Femur (tissue), 1 donor: ENCODE measurements around the gene DAAM2.

Experiments
- DNase-seq: peaks from one replicate; pipeline ENCODE4 v3.0.0-alpha.2; 2017

DAAM2 gene

DNA sequence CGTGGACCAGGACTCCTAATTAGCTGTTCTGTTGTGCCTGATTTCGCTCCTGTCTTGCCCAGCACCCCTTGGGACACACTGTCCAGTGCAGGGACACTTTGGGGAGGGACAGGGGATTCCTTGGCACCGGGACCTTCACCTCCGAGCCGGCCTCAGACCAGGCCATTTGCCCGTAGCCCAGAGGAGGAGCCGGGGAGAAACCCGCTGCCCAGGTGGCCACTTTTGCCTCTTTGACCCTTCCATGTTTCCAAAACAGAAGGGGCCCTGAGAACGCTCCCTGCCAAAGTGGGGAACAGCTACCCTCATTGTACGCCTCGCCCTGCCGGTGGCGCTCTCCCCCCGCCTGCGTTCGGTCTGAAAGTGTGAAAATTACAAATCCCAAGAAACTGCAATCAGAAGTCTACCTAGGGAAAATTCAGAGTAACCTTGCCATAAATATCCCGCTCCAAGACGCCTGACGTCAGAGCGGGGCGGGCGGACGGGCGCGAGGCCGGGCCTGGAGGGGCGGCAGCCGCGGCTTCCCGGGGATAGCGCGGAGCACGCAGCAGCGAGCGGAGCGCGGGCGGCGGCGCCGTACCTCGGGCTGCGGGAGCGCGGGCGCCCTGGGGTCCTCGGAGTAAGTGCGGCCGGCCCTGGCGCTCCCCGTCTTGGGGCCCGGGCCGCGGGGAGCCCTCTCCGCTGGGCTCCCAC lies at the start of gene DAAM2:
Gene DAAM2 (plus strand): TSS at position 527 of the 690 bp plus-strand sequence. CDS start 63,927 bp downstream, outside the sequence.
- peak; percentile 89 for DNase-seq

DNA sequence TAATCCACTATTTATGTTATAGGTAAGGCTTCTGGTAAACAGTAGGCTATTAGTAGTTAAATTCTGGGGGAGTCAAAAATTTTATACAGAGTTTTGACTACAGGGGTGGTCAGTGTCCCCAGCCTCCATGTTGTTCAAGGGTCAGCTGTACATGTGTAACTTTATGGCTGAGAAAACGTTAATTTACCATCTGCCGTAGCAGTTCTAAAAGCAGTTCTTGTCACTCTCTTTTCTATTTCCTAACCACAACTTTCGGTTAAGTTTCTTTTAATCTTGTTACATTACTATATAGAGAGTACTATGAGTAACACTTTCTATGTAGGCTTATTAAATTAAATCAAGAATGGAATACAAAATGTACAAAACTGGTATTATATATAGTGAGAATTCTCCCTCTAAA lies 45.4 kb upstream of the DAAM2 start:
- DNase-seq: no peak

DNA sequence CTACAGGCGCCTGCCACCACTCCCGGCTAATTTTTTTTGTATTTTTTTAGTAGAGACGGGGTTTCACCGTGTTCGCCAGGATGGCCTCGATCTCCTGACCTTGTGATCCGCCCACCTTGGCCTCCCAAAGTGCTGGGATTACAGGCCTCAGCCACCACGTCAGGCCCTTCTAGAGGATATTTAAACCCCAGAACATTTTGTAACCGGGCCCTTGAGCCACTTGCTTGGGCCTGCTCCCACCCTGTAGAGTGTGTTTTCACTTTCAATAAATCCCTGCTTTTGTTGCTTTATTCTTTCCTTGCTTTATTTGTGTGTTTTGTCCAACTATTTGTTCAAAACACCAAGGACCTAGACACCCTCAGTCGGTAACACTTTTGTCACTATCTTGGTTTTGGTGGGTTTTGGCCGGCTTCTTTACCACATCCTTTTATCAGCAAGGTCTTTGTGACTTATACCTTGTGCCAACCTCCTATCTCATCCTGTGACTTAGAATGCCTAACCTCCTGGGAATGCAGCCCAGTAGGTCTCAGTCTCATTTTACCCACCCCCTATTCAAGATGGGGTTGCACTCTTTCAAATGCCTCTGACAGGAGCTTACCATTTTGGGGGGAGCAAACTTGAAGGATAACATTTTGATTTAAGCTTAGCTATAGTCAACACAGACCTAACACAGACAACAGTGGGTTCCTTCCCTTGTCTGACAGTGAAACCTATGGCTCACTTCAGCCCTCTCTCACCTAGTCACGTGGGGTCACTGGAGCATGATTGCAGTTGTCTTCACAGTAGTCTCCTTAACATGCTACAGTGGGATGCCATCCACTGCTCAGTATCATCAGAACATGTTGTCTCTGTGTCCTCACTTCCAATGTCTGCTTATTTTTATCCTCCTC lies 39.1 kb upstream of the DAAM2 start:
- DNase-seq: no peak

DNA sequence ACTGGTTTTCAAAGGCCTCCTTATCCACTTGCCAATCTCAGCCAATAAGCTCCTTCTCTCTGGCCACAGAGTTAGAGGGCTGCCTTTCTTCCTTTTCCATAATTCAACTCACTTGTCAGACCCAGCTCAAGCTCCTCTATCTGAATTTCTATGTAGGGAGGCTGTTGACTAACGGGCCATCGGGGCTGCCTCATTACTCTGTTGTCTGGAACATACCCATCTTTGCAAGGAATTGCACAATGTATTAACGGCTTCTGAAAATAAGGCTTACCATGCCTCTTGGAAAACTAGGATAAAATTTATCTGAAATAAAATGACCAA lies 38.5 kb upstream of the DAAM2 start:
- no peak for DNase-seq

DNA sequence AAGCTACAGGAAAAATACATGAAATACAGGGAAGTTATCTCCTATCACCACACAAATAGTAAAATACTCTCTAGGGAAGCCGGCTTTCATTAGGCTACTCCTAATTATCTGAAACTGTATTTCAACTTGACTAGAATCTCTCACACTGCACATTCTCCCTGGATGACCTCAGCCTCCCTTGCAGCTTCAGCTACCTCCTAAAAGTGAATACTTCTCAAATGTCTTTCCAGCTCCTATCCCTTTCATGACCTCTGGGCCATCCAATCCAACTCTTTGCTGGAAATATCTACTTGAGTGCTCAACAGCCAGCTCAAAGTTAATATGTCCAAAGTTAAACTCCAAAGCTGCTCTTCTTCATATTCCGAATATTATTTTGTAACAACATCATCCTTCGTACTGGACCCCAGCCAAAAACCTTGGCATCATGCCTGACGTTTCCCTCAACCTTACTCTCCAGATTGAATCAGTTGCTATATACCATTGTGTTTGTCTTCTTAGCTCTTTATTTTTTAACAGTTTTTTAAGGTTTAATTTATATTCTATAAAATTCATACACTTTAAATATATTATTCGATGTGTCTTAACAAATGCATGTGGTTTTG lies 37.6 kb upstream of the DAAM2 start:
- DNase-seq: no peak

DNA sequence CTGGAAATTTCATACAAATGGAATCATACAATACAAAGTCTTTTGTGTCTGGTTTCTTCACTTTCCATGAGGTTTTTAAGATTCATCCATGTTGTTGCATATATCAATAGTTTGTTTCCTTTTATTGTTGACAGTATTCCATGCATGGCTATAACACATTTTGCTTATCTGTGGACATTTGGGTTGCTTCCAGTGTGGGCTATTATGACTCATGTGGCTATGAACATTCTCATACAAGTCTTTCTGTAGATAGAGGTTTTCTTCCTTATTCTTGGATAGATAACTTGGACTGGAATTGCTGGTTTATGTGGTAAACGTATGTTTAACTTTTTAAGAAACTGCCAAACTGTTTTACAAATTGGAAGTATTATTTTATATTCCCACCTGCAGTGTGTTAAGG lies 36.9 kb upstream of the DAAM2 start:
- DNase-seq: no peak

DNA sequence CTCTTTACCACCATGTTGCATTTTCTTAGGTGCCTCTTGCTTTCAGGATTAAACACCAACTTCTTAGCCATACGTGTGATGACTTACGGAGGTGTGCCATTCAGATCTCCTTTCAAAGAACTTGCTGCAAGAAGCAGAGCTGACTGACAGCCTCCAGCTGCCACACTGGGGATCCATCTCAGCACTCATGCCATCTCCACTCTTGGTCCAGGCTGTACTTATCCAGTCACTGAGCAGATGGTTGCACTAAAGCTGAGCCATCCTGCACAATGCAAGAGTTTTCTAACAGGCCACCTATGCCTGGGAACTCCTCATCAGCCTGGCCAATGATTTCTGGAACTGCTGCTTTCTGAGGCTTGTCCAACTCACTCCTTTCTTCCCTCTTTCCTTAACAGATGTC lies 35.6 kb upstream of the DAAM2 start:
- DNase-seq: no peak

DNA sequence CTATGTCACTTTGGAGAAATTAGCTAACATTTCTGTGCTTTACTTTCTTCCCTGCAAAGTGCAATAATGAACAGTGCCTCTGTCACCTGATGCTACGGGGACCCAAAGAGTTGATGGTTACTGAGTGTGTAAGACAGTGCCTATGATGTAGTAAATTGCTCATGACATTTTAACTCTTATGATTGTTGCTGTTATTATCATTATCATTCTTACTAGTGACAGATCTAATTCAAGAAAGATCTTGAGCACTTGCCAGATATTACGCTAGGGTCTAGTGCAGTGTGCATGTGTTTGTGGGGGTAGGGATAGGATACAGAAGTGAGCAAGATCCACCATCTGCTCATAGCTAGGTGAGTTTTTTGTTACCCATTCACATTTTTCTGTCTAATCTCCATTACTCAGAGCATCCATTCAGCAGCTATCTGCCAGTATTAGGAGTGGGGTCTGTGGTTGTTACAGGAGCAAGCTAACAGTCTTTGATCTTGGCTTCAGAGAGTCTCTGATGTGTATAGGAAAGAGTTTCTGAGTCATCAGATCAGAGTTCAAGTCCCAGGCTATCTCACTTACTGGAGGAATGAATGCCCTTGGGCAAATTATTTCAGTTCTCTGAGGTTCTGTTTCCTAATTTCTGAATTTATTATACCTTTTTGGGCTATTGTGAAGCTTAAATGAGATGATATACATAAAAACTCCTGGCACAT lies 33.1 kb upstream of the DAAM2 start:
- no peak for DNase-seq

DNA sequence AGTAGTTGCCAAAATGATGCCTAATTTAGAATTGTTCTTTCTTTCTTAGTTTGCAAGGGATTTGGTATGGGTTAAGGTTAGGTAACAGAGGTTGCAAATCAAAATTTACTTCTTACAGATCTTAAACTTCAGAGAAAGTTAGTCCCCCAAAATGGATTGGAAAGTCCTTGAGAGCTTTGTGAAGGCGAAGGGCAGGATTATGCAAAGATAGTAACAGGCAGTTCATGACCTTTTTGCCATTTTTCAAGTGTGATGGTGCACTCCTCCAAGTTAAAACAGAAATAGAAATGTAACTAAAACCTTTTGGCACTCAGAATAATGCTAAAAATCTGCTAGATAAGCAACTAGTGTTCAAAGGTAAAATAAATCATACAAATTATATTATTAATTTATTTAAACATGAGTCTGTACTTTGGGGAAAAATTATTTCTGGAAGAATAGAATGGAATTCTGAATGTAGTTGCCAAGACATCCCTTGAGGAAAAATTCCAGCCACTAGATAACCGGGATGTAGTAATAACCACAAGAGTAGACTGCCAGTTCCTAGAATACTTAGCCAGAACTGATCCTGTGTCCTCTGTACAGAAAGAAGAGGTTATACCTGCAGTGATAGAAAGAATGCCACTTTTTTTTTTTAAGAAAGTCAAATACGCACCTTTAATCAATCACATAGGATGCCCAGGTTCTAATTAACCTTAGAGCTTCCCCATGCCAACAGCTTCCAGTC lies 31.8 kb upstream of the DAAM2 start:
- DNase-seq: no peak

DNA sequence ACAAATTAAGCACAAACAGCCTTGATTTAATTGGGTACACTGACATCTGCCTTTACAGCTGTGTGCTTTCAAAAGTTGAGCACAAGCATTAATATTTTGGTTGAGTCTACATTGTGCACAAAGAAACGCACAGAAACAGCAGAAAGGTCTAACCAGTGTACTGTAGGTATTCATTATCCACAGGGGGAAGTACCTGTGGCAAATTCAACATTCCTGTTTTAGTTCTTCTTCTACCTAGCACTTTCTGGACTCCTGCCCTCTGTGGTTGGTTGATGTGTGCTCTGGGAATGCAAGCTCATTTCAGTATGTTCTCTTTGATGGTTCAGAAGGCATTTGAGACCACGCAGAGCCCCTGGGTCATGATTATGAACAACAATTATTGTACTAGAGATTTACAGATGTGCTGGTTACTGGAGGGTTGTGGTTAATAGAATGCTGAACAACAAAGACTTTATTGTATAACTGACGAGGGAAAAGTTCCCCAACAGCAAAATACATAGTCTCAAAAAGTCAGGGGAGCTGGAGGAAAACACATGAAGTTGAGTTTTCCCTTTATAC lies 26.6 kb upstream of the DAAM2 start:
- no peak for DNase-seq

DNA sequence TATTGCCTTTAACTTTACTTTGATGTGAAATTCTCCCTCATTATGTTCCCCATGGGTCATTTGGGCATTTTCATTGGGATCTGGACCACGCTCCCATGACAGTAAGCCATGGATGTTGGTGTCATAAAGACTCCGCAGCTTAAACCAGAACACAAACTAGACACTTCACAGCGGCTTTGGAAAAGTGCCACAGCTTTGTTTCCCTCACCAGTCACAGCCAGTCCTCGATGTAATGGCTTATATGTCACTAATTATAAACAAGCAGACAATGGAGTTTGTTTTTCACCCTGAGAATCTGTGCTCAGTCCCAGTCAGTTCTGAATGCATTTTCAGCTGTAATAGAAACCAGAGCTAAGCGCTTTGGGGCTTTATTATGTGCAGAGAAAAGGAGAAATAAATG lies 23.2 kb upstream of the DAAM2 start:
- no peak for DNase-seq

DNA sequence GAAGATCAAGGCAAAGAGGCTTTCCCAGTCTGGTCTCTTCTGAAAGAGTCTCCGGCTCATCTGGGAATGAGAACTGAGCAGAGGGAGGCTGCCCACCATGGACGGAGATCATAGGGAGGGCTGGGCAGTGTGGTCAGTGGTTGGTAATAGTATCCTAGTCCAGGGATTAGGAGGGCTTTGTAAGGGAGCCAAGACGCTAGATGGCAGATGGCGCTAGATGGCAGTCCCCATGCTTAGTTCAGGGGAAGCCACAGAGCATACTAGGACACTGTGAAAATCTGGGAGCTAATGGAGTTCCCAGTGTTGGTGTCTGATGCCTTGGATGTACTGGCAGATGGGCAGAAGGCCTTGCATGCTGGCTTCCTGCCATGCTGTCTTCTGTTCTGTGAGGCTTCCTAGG lies 21.7 kb upstream of the DAAM2 start:
- peak; percentile 76 for DNase-seq

DNA sequence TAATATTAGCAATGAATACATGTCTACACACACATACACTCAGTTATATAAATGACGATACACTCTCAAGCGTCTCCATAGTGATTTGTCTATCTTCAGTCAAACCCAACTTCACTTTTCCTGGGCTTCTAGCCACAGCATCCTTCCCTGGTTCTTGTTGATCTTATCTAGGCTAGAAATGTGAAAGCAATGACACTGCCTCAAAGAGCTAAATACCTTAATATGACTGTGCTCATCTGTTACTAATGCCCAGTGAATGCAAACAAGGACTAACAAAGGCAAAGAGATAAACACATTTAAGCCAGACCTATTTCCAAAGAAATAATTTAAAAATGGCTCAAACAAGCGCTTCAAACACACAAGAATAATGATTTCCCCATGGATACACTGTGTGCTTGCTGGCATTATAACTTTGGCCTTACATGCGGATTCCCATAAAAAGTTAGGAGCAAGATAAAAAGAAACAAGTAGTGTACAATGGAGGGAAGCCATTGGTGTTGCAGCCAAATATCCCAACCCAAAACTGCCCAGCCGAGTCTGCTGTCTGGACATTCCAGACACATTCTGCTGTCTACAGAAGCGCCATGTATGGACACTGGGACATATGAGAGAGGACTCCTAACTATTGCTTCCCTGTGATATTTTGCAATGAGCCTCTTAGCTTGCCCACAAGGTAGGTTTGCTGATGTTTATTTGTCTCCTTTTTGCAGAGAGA lies 19.5 kb upstream of the DAAM2 start:
- no peak for DNase-seq

DNA sequence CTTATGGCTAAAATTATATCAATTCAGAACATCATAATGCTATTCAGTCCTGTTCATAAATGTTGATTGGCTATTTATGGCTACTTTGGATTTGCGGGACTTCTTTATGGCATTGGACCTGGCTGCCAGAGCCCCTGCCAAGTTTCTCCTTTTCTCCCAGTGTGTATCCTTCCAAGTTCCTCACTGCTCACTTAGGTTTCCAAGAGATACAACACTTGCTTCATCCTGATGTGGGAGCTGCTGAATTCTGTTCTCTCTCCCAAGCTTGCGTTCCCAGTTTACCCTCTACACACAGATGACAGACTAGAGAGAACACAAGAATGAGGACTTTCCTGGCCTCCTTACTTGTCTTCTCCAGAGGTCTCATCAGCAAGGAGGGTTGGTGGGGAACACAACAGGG lies 18.4 kb upstream of the DAAM2 start:
- DNase-seq: no peak

DNA sequence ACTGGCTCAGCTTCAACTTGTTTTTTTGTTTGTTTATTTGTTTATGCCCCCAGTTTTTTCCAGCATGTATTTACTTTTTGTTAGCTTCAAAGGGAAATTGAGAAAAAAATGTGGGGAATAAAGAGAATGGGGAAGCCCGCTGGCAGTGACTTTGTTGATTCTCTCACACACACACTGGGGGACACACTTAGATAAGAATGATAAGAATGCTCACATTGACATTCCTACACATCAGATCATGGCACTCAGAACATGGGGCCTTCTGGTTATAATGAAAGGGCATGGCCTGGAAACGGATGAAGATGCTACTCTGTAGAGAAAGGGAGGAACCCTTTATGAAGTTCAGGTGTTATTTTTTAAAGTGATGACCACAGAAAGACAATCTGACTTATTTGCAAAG lies 15.6 kb upstream of the DAAM2 start:
- no peak for DNase-seq

DNA sequence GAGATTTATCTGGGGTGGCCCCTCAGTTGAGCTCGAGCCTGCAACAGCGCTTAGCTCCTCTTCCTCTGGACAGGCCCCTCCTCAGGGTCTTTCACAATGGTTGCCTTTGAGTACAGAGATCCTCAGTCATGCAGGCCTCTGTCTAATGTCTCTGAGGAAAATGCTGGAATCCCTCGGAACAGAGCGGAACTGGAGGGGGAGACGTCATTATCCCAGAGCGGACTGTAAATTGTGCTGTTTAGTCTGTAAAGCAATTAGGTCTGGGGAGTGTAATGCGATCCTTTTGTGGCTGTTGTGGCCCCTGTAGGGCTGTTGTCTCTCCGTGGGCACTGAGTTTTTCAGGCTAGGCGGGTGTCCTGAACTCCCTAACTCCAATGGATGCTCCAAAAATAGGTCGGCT lies 15.0 kb upstream of the DAAM2 start:
- DNase-seq: no peak

DNA sequence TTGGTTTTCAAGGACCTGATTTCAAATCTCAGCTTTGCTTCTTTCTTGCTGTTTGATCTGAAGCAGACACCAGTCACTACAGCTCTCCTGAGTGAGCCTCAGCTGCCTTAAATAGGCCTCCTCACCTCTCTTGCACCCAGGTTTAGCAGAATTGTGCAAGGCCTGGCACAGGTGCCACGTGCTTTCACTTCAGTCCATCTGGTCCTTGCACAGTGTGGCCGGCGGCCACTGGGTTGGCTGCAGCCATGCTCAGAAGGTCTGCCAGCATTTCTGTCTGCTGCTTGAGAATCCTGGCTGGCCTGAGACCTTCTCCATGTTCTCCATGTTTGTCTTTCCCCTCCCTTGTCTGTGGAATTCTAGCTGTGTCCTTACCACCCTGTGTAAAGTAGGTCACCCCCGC lies 14.5 kb upstream of the DAAM2 start:
- DNase-seq: no peak

DNA sequence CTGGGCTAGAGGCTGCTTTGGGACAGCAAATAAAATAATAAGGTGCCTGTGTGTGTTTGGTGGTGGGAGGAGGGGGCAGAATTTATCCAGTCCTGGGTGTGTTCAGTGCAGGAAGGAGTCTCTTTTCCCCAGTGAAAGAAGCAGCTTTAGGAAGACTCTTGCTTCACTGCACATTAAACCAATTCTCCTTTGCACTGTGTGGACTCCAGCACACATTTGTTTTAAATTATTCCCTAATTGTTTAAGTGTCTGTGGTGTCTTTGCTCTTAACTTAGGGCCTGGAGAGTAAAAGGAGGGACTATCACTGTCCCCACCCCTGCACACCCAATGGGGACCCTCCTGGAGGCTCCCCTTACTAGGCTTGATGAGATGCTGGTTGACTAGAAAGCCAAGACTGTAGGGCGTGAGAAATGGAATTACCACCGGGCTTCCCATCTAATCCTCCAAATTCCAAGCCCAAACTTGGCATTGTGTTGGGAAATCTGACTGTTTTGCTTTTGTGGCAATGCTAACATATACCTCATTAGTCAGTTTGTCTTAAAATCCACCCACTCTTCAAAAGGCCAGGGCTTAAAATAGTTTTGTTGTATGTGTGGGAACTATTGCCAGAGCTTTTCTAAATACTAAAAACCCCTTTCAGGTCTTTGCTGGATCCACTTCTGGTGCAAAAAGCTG lies 13.5 kb upstream of the DAAM2 start:
- no peak for DNase-seq

DNA sequence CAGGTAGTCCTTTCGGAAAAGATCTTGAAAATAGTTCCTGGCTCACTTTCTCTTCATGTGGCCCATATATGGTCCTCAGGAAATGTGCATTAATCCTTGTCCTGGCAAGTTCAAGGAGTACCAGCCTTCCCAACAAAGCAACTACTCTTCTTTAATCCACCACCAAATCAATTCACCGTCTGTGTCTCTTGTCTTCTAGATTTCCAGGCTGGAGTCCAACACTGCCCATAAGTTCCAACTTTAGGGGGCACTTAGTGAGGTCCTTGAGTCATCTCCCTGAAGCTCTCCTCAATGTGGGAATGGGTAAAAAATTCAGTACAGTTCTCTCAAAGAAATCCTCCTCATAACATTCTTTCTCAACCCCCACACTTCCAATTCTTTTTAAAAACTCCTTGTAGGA lies 6.9 kb upstream of the DAAM2 start:
- no peak for DNase-seq

DNA sequence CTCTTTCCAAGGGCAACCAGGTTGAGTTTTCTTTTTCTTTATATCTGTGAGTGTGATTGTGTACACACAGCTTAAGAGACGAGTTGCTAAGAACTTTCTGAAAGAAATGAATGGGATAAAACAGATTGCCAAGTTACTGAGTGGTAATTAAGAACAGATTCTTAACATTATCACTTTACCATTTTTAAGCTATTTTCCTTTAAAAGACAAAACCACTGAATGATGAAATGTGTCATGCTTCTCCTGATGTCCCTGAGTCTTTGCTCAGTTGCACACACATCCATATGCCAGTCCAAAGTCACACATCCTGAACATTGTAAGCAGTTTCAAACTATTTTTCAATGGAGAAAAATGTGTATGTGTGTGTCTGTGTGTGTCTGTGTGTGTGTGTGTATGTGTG lies 5.5 kb upstream of the DAAM2 start:
- no peak for DNase-seq

DNA sequence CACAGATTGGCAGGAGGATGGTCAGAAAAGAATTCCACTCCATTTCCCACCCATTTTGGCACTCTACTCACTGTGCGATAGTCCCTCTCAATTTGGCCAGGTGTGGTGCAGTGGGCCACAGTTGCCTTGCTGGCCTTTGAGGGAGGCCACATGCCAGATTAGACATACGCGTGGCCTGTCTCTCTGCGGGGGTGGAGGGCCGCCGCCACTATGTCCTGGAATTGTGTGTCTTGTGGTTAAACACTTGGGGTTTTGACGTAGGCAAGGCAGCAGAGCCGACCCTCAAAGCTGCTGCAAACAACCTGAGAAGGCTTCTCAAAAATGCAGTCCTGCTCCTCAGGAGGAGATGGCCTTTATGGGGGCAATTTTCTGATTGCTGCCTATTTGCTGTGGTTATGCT lies 4.9 kb upstream of the DAAM2 start:
- DNase-seq: no peak
